22Rv1 (cell line): ENCODE measurements around the gene TTLL7.

Experiments
- CTCF ChIP-seq: fragments of 450-650 bp; IDR thresholded peaks from 2 replicates; pipeline ENCODE4 v1.5.1; 2017; ENCODE audit warnings: mild to moderate bottlenecking
- ZFX ChIP-seq: fragments of 450-650 bp; IDR thresholded peaks from 2 replicates; pipeline ENCODE4 v1.6.1; 2017; ENCODE audit warnings: antibody characterized with exemption, borderline replicate concordance

GRCh38 chr1:83942914-83943313 is 56.0 kb downstream of the TTLL7 start:
- TF ChIP-seq CTCF (no peak; the same call in 1 of the 2 replicates), ZFX (no peak)
